Gastrocnemius medialis (tissue), 4 donors: ENCODE results near the gene MFNG.

Source experiments
- POLR2A ChIP-seq, 2 donors: fragments of 450-650 bp; IDR thresholded peaks; one replicate each; pipeline ENCODE4 v1.6.1; 2017; ENCODE audit warnings: antibody characterized with exemption in 2 of 2, mild to moderate bottlenecking in 2 of 2, moderate library complexity in 2 of 2
- TF ChIP-seq, protein P1 (sequence below), 5 experiments: fragments of 450-650 bp in 3 of 5; fragments of 200-600 bp in 2 of 5; sonication (generic) in 2 of 5; IDR thresholded peaks in 4 of 5; conservative IDR thresholded peaks in 1 of 5; 1 replicate in 4 of 5; 2 replicates in 1 of 5; pipeline ENCODE4 v1.5.1; 2016 to 2019; ENCODE audit warnings: antibody characterized with exemption in 5 of 5, mild to moderate bottlenecking in 3 of 5, moderate library complexity in 3 of 5

DNA sequence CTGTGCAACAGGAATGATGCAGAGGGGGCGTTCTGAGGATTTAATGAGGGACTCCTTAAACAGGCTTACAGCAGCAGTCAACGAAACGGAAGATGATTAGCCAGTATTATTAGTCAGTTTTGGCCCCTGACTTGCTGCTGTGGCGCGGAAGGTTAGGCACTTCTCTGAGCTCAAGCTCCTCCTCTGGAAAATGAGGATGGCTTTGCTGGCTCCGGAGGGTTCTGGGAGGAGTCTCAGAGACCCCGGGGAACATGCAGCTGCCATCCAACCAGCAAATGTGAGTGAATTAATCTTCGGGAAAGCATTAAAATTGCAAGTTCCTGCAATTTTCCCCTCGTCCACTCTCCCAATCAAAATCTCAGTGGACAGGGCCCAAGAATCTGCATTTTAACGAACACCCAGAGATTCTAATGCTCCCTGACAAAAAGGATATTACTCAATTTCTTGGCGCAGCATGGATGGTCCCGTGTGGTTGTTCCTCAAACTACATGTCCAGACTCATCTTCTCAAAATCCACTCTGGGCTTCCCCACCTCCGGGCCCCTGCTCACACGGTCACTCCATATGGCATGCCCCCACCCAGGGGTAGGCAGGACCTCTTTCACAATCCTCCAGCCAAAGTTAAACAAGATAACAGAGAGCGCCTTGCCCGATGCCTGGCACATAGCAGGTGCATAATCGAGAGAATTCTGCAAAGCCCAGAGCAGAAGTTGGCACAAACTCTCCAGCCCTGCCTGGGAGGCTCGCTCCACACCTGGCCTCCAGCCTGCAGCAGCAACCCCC lies 65.3 kb downstream of the MFNG start:
- TF ChIP-seq, protein P1, sequence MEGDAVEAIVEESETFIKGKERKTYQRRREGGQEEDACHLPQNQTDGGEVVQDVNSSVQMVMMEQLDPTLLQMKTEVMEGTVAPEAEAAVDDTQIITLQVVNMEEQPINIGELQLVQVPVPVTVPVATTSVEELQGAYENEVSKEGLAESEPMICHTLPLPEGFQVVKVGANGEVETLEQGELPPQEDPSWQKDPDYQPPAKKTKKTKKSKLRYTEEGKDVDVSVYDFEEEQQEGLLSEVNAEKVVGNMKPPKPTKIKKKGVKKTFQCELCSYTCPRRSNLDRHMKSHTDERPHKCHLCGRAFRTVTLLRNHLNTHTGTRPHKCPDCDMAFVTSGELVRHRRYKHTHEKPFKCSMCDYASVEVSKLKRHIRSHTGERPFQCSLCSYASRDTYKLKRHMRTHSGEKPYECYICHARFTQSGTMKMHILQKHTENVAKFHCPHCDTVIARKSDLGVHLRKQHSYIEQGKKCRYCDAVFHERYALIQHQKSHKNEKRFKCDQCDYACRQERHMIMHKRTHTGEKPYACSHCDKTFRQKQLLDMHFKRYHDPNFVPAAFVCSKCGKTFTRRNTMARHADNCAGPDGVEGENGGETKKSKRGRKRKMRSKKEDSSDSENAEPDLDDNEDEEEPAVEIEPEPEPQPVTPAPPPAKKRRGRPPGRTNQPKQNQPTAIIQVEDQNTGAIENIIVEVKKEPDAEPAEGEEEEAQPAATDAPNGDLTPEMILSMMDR (IDR thresholded peaks at IDR 0.05 in 4 of 5, conservative IDR thresholded peaks at IDR 0.05 in 1 of 5) = no peak
- TF ChIP-seq POLR2A (IDR thresholded peaks at IDR 0.05) = no peak
